Choroid plexus epithelial cell (primary cell): ENCODE measurements around the gene PLCB1.

Experiments used
- DNase-seq: peaks from one replicate; pipeline ENCODE4 v3.0.0-alpha.2; 2010; ENCODE audit warnings: low read depth
- H3K4me3 ChIP-seq: 2 replicates; pipeline ENCODE4 v1.5.1; 2011; ENCODE audit warnings: low read depth, mild to moderate bottlenecking, control low read depth, low read length, moderate library complexity
- CTCF ChIP-seq: conservative IDR thresholded peaks from 2 replicates; pipeline ENCODE4 v1.5.1; 2011; ENCODE audit warnings: low read depth, mild to moderate bottlenecking, control low read depth, inconsistent platforms, low read length, moderate library complexity

The PLCB1 gene

GRCh38 chr20:8800089-8800488, 668.0 kb downstream of the PLCB1 start:
- TF ChIP-seq CTCF, result peak; percentile 40
- no peak for DNase-seq
- H3K4me3 ChIP-seq, result no peak overlapping the region

- no peak for TF ChIP-seq CTCF
- DNase-seq, result no peak
- H3K4me3 ChIP-seq, result no peak overlapping the region
Observed at GRCh38 chr20:8801686-8802085, 669.6 kb downstream of the PLCB1 start.

GRCh38 chr20:8803065-8803464, 671.0 kb downstream of the PLCB1 start:
- TF ChIP-seq CTCF, result no peak
- no peak overlapping the region for H3K4me3 ChIP-seq
- no peak for DNase-seq

DNA sequence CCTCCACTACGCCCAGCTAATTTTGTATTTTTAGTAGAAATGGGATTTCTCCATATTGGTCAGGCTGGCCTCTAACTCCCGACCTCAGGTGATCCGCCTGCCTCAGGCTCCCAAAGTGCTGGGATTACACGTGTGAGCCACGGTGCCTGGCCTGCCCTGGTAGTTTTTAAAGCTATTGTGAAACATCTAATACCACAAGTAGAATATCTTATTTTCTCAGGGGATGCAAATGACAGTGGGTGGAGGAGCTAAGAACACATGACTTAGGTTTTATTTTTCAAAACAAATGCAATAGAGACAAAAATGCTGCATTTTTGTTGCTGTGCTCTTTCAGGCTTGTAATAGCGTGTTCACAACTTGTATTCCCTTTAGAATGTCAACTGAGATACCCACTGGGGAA, 671.9 kb downstream of the PLCB1 start:
- no peak for DNase-seq

DNA sequence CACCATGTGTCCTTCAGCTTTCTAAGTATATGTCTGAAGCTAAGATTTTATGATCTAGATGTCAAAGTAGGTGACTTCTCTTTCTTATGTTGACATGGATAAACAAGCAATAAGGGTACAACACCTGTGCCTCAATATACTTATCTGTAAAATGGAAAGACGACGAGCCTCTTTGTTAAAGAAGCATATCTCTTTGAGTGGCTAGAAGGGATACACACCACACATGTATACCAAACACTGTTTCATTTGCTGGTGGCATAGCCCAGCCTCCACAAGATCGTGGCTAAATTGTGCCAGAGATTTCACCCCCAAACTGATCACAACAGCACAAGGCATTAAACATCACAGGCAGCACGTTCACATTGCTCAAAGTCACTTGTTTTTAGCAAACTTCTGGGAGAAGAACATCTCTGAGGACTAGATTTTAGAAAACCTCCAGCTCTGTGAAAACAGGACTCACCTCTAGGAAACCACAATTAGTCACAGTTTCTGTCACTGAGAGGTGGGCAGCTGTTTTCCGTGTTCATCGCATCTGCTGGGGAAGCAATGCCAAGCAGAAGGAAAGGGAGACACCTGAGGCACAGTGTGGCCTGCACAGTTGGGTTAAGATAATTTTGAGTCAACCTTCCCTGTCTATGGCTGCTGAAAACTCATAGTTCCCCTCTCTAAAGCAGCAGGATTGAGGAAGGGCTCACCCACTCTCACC, 673.8 kb downstream of the PLCB1 start:
- no peak for DNase-seq
- no peak overlapping the region for H3K4me3 ChIP-seq
- no peak for TF ChIP-seq CTCF

More for the DNA sequence above, 671.9 kb downstream of the PLCB1 start:
- H3K4me3 ChIP-seq, result no peak overlapping the region
- TF ChIP-seq CTCF, result no peak

- DNase-seq, result no peak
- H3K4me3 ChIP-seq, result no peak overlapping the region
- no peak for TF ChIP-seq CTCF
Observed at GRCh38 chr20:8807480-8808201, 675.6 kb downstream of the PLCB1 start.

GRCh38 chr20:8808202-8808535, 676.1 kb downstream of the PLCB1 start:
- no peak for TF ChIP-seq CTCF
- H3K4me3 ChIP-seq, result no peak overlapping the region
- DNase-seq, result no peak
